Esophagus squamous epithelium (tissue), 5 donors: ENCODE measurements around the gene LUZP1. TPM values are rescaled to one million over a fixed set of nuclear protein-coding genes. Genes with fewer than 3 reads are reported as not detected.

Experiments used
- DNase-seq: peaks from one replicate; lab custom pipeline; 2025; lab: John Stamatoyannopoulos, UW
- H3K27ac ChIP-seq, 4 donors: fragments of 200-600 bp; sonication (generic); one replicate each; pipeline ENCODE4 v1.5.1; 2016 to 2019; ENCODE audit warnings: mild to moderate bottlenecking in 1 of 4
- H3K27me3 ChIP-seq, 4 donors: fragments of 200-600 bp; sonication (generic); 1 replicate in 3 of 4; 2 replicates in 1 of 4; pipeline versions ENCODE4 v1.5.1 to v1.6.0; 2017 to 2021; ENCODE audit warnings: antibody characterized with exemption in 1 of 4
- H3K36me3 ChIP-seq, 3 donors: fragments of 200-600 bp; sonication (generic); one replicate each; pipeline ENCODE4 v1.5.1; 2016 to 2019
- H3K4me1 ChIP-seq, 3 donors: fragments of 200-600 bp; sonication (generic); one replicate each; pipeline ENCODE4 v1.5.1; 2017 to 2019
- H3K4me3 ChIP-seq, 4 donors: fragments of 200-600 bp; sonication (generic); 1 replicate in 3 of 4; 2 replicates in 1 of 4; pipeline ENCODE4 v1.5.1; 2016 to 2019; ENCODE audit warnings: mild to moderate bottlenecking in 2 of 4, moderate library complexity in 1 of 4
- H3K9me3 ChIP-seq, 3 donors: fragments of 200-600 bp; sonication (generic); one replicate each; pipeline ENCODE4 v1.5.1; 2016 to 2019
- POLR2A ChIP-seq, 4 donors: fragments of 450-650 bp; IDR thresholded peaks; one replicate each; pipeline ENCODE4 v1.6.1; 2017; ENCODE audit warnings: antibody characterized with exemption in 4 of 4, mild to moderate bottlenecking in 4 of 4, moderate library complexity in 3 of 4
- WGBS, 2 donors: methylation state at CpG; one replicate each; pipeline ENCODE4 v1.1.5; 2018; 5-methylcytosine and 5-hydroxymethylcytosine counted together
- intact Hi-C: fragments of 100-400 bp; cut with DNase I; formaldehyde crosslinking; loops from one replicate; pipeline ENCODE4 v1.15.0; 2022
- total RNA-seq, 4 donors: library from RNA; depleted of rRNA; stranded (reverse); fragments of >200 nt; gene quantifications; one replicate each; pipeline ENCODE4 v1.1.0, GENCODE V29; 2016
- TF ChIP-seq, protein P1 (sequence below), 6 experiments: fragments of 450-650 bp in 4 of 6; fragments of 200-600 bp in 2 of 6; sonication (generic) in 2 of 6; IDR thresholded peaks; one replicate each; pipeline ENCODE4 v1.5.1; 2016 to 2019; ENCODE audit warnings: antibody characterized with exemption in 6 of 6, mild to moderate bottlenecking in 4 of 6, moderate library complexity in 4 of 6
- donor health status: DM: yes; HTN: yes; CAD: no.

Gene LUZP1
- total RNA-seq, 4 donors from 2014 or later: 16.9 to 18.7 (median 17.9) TPM

DNA sequence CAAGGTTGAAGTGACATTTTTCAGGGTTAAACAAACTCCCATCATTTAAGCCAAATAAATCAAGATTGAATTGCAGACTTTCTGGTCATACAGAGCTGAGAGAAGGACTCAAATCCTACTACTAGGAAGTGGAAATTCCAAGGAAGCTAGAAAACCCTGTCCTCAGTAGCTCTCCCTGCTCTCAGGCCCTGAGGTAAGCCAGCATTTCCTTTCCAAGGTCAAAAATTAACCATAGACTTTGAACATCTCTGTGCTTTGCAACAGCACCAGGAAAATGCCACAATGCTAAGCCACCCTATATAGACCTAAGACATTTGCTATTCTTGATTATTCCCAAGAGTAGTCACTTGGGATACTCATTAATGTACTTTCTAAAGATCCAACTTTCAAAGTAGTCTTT, 45.1 kb downstream of the LUZP1 start:
- no peak for DNase-seq
- no peak for TF ChIP-seq POLR2A (IDR thresholded peaks at IDR 0.05)
- TF ChIP-seq, protein P1, sequence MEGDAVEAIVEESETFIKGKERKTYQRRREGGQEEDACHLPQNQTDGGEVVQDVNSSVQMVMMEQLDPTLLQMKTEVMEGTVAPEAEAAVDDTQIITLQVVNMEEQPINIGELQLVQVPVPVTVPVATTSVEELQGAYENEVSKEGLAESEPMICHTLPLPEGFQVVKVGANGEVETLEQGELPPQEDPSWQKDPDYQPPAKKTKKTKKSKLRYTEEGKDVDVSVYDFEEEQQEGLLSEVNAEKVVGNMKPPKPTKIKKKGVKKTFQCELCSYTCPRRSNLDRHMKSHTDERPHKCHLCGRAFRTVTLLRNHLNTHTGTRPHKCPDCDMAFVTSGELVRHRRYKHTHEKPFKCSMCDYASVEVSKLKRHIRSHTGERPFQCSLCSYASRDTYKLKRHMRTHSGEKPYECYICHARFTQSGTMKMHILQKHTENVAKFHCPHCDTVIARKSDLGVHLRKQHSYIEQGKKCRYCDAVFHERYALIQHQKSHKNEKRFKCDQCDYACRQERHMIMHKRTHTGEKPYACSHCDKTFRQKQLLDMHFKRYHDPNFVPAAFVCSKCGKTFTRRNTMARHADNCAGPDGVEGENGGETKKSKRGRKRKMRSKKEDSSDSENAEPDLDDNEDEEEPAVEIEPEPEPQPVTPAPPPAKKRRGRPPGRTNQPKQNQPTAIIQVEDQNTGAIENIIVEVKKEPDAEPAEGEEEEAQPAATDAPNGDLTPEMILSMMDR (IDR thresholded peaks at IDR 0.05): no peak
- Histone ChIP-seq H3K9me3 (no peaks in the 10 kb centered on the region), H3K36me3 (no peaks in the 10 kb centered on the region), H3K4me3 (no peak overlapping the region), H3K27me3 (no peaks in the 10 kb centered on the region), H3K27ac (peak overlapping the region in 3 of 4 donors; percentile 59 to 80 (median 70)), H3K4me1 (peaks cover 18 to 95% (median 62%) of the 10 kb centered on the region in 3 donors)
- intact Hi-C loops: no loop called here

DNA sequence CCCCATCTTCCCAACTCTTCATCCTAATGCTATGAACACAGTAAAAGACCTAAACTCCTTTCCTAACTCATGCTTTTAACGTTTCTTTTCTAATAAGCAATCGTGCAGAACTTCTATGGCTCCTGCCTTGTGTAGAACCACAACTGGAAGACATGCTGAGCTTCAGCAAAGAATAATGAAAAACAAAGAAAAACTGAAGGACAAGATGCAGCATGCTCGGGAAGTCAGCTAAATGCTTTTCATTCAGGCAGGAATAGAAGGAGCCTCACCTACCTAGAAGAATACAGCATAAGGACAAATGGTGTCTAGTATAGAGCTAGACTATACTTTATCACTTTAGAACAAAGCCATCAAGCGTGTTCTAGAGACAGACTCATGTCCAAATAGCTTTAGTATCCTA, 45.9 kb downstream of the LUZP1 start:
- Histone ChIP-seq H3K4me3 (peak overlapping the region in 3 of 4 donors; percentile 2 to 12 (median 6)), H3K4me1 (peaks cover 18 to 100% (median 62%) of the 10 kb centered on the region in 3 donors), H3K27ac (peak overlapping the region; percentile 58 to 80 (median 64)), H3K27me3 (no peaks in the 10 kb centered on the region), H3K9me3 (no peaks in the 10 kb centered on the region), H3K36me3 (no peaks in the 10 kb centered on the region)
- no peak for DNase-seq
- TF ChIP-seq, protein P1 (IDR thresholded peaks at IDR 0.05): no peak
- no peak for TF ChIP-seq POLR2A (IDR thresholded peaks at IDR 0.05)
- intact Hi-C loops: no loop called here
- 28 to 29% methylated on average over 4 of the region's 4 CpGs for WGBS, 2 donors

DNA sequence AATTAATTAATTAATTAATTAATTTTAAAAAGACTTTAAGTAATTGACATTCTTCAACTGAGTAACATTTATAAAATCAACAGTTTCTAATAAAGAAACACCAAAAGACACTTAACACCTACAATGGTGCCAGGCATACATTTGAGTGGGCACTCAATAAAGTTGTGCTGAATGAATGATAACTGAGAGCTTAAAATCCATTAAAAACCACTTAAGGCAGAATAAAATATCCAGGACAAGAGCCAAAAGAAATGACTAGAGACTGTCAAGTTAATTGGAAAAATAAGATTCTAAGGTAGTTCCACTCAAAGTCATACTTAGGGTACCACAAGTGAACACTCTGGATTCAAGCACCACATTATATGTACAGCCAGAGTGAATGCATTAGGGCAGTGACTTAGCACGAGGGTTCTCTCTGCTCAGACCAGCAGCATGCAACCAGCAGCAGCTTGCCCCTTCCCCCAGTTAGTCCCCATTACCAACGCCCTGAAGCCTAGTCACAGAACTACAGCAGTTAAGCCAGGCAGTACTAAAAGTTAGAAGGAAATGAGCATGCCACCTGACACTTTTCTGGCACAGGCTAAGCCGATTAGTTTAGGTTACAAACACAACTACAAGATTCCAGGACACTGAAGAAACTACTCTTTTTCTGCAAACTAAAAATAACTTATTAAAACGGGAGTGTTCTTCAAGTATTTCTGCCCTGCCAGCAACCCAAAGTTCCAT, 46.5 kb downstream of the LUZP1 start:
- peak overlapping the region in 3 of 4 donors; percentile 2 to 12 (median 6) for H3K4me3 ChIP-seq
- H3K36me3 ChIP-seq: no peaks in the 10 kb centered on the region
- intact Hi-C loops: no loop called here
- H3K27ac ChIP-seq: peak overlapping the region; percentile 58 to 80 (median 64)
- no peaks in the 10 kb centered on the region for H3K9me3 ChIP-seq
- H3K4me1 ChIP-seq: peaks cover 18 to 100% (median 60%) of the 10 kb centered on the region in 3 donors
- DNase-seq: no peak
- H3K27me3 ChIP-seq: no peaks in the 10 kb centered on the region
- TF ChIP-seq POLR2A (IDR thresholded peaks at IDR 0.05): no peak
- TF ChIP-seq, protein P1 (IDR thresholded peaks at IDR 0.05): no peak
- 11 to 12% methylated on average over 4 of the region's 4 CpGs for WGBS, 2 donors

DNA sequence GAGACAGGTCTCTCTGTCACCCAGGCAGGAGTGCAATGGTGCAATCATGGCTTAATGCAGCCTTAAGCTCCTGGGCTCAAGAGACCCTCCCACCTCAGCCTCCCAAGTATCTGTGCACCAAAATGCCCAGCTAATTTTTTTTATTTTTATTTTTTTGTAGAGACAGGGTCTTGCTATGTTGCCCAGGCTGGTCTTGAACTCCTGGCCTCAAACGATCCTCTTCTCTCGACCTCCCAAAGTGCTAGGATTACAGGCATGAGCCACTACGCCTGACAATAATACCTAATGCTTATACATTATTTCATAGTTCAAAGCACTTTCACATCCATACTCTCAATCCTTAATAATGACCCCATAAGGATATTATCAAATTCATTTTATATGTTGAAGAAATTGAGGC, 48.3 kb downstream of the LUZP1 start:
- intact Hi-C loops: no loop called here
- 82 to 92% methylated on average over 3 of the region's 3 CpGs for WGBS, 2 donors
- TF ChIP-seq POLR2A (IDR thresholded peaks at IDR 0.05): no peak
- no peak for DNase-seq
- no peaks in the 10 kb centered on the region for H3K27me3 ChIP-seq
- H3K4me3 ChIP-seq: no peak overlapping the region
- H3K36me3 ChIP-seq: no peaks in the 10 kb centered on the region
- peaks cover 14 to 95% (median 51%) of the 10 kb centered on the region in 3 donors for H3K4me1 ChIP-seq
- H3K27ac ChIP-seq: peak overlapping the region in 1 of 4 donors; percentile 80
- H3K9me3 ChIP-seq: no peaks in the 10 kb centered on the region

DNA sequence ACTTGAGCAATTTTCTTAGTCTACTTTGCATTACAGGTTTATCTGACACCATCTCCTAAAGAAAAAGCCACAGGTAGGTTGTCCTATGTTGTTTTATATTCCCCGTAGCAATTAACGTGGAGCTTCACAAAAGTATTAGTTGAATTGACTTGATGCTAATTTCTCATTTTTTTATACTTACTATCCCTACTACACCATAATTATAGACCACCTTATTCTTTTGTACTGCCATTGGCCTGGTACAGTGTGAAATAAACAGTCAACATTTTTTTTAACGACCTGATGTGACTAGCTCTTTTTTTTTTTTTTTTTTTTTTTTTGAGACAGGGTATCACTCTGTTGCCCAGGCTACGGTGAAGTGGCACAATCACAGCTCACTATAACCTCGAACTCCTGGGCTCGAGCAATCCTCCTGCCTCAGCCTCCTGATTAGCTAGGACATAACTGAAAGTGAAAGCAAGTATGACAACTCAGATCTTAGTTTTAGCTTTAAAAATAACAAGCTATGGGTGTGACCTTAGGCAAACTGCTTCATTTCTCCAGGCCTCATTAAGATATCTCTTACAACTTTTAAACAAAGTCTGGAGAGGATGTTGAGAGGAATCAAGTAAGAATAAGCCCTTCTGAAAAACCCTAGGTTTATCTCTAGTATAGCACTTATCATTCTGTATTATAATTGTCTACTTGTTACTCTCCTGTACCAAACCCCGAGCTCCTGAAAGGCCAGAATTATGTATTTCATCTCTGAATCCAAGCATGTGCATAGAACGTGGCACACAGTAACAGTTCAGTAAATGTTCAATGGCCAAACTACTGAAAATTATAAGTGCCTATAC, 49.5 kb downstream of the LUZP1 start:
- Histone ChIP-seq H3K36me3 (no peaks in the 10 kb centered on the region), H3K4me1 (peaks cover 26 to 95% (median 52%) of the 10 kb centered on the region in 3 donors), H3K27ac (peak overlapping the region; percentile 12 to 65 (median 56)), H3K27me3 (no peaks in the 10 kb centered on the region), H3K4me3 (peak overlapping the region in 2 of 4 donors; percentile 1 to 45), H3K9me3 (no peaks in the 10 kb centered on the region)
- TF ChIP-seq, protein P1 (IDR thresholded peaks at IDR 0.05): no peak
- no peak for TF ChIP-seq POLR2A (IDR thresholded peaks at IDR 0.05)
- intact Hi-C loops: no loop called here
- WGBS, 2 donors: 60 to 68% methylated on average over 8 of the region's 8 CpGs
- no peak for DNase-seq
